Measurements from ENCODE around the gene SLX4. TPM values are rescaled to one million over a fixed set of nuclear protein-coding genes. Genes with fewer than 3 reads are reported as not detected.

The SLX4 gene
- total RNA-seq, 1 experiment from 2014 or later = 5.1 TPM

DNA sequence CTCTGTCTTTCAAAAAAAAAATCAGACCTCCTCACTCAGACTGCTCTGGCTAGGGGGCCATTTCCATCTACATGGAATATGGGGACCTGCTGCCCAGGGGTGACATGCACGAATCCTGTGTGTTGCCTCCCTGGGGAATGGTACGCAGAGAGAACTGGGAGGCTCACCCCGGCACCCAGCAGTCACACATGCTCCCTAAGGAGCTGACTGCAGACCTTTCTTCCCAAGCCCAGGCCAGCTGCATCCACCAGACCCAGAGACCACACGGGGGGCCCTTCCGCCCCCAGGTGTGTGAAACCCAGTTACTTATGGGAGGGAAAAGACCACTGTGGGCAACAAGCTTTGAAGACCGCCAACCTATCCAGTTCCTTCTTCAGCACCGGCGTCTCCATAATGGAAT lies 27.0 kb downstream of the SLX4 start:
- Histone ChIP-seq H4K20me1 (ENCODE audit: low read length) (no peaks in the 10 kb centered on the region), H3K9me2 (replicated peaks; ENCODE audit: low read length) (no peaks in the 10 kb centered on the region), H3K36me3 (ENCODE audit: low read depth, low read length) (no peaks in the 10 kb centered on the region), H3K9ac (ENCODE audit: low read length) (no peak overlapping the region), H3K9me3 (ENCODE audit: low read length) (no peaks in the 10 kb centered on the region), H3K79me2 (ENCODE audit: low read length) (no peaks in the 10 kb centered on the region), H3K4me2 (ENCODE audit: low read length) (no peak overlapping the region), H3K27ac (ENCODE audit: low read length) (no peak overlapping the region), H3K4me1 (ENCODE audit: insufficient read depth, low read length) (no peaks in the 10 kb centered on the region), H2AFZ (ENCODE audit: low read length) (no peak overlapping the region), H3K4me3 (ENCODE audit: low read length) (no peak overlapping the region), H3K27me3 (ENCODE audit: low read length) (no peaks in the 10 kb centered on the region), H3F3A (ENCODE audit: low read length, unreplicated experiment) (no peaks in the 10 kb centered on the region)
- no TSS peak for BruUV-seq (replicated peaks)
- intact Hi-C loops (cut with micrococcal nuclease) = no loop called here
- no peak for ATAC-seq
- TF ChIP-seq, protein P1, sequence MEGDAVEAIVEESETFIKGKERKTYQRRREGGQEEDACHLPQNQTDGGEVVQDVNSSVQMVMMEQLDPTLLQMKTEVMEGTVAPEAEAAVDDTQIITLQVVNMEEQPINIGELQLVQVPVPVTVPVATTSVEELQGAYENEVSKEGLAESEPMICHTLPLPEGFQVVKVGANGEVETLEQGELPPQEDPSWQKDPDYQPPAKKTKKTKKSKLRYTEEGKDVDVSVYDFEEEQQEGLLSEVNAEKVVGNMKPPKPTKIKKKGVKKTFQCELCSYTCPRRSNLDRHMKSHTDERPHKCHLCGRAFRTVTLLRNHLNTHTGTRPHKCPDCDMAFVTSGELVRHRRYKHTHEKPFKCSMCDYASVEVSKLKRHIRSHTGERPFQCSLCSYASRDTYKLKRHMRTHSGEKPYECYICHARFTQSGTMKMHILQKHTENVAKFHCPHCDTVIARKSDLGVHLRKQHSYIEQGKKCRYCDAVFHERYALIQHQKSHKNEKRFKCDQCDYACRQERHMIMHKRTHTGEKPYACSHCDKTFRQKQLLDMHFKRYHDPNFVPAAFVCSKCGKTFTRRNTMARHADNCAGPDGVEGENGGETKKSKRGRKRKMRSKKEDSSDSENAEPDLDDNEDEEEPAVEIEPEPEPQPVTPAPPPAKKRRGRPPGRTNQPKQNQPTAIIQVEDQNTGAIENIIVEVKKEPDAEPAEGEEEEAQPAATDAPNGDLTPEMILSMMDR (conservative IDR thresholded peaks at IDR 0.05; ENCODE audit: low read depth, low read length) = no peak
- TF ChIP-seq EZH2 (IDR thresholded peaks at IDR 0.05; ENCODE audit: low read length, unreplicated experiment) (no peak), EZH2phosphoT487 (IDR thresholded peaks at IDR 0.05; ENCODE audit: borderline replicate concordance, low read length) (no peak)
- CTCF ChIA-PET = no interaction called here
- POLR2A ChIA-PET (ENCODE audit: unreplicated experiment) = no interaction called here
- no peak for DNase-seq

DNA sequence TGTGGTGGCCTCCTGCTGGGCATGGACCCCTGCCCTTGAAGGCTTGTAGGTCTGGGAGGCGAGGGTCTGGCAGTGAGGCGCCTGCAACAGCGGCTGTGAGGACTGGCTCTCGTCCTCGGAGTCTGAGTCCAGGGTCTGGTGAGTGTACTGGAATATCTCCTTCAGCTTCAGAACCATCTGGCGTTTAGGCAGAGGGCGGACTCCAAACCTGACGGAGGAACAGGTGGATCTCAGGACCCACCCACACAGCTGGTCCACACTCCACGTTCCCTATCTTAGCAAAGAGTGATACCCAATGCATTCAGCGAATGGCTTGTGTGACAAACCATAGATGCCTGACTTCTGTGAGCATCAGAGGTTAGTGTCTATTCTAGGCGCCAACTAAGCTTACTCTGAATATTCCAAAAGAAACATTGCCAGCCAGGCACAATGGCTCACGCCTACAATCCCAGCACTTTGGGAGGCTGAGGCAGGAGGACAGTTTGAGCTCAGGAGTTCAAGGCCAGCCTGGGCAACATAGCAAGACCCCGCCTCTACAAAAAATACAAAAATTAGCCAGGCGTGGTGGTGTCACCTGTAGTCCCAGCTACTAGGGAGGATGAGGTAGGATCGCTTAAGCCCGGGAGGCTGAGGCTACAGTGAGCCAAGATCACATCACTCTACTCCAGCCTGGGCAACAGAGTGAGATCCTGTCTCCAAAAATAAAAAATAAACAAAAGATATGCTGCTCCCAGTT lies 27.9 kb downstream of the SLX4 start:
- no peaks in the 10 kb centered on the region for H3K27me3 ChIP-seq (ENCODE audit: low read length)
- H3F3A ChIP-seq (ENCODE audit: low read length, unreplicated experiment) = no peaks in the 10 kb centered on the region
- ATAC-seq = no peak
- ChIA-PET CTCF (no interaction called here), POLR2A (ENCODE audit: unreplicated experiment) (no interaction called here)
- no peaks in the 10 kb centered on the region for H3K9me2 ChIP-seq (replicated peaks; ENCODE audit: low read length)
- H3K9ac ChIP-seq (ENCODE audit: low read length) = no peak overlapping the region
- no peak overlapping the region for H3K4me2 ChIP-seq (ENCODE audit: low read length)
- no peaks in the 10 kb centered on the region for H3K36me3 ChIP-seq (ENCODE audit: low read depth, low read length)
- no peak for DNase-seq
- no peak overlapping the region for H2AFZ ChIP-seq (ENCODE audit: low read length)
- H4K20me1 ChIP-seq (ENCODE audit: low read length) = no peaks in the 10 kb centered on the region
- no peaks in the 10 kb centered on the region for H3K9me3 ChIP-seq (ENCODE audit: low read length)
- no peak for TF ChIP-seq EZH2phosphoT487 (IDR thresholded peaks at IDR 0.05; ENCODE audit: borderline replicate concordance, low read length)
- TF ChIP-seq, protein P1 (conservative IDR thresholded peaks at IDR 0.05; ENCODE audit: low read depth, low read length) = no peak
- TF ChIP-seq EZH2 (IDR thresholded peaks at IDR 0.05; ENCODE audit: low read length, unreplicated experiment) = no peak
- H3K4me1 ChIP-seq (ENCODE audit: insufficient read depth, low read length) = no peaks in the 10 kb centered on the region
- no peak overlapping the region for H3K27ac ChIP-seq (ENCODE audit: low read length)
- BruUV-seq (replicated peaks) = no TSS peak
- no peaks in the 10 kb centered on the region for H3K79me2 ChIP-seq (ENCODE audit: low read length)
- intact Hi-C loops (cut with micrococcal nuclease) = no loop called here
- no peak overlapping the region for H3K4me3 ChIP-seq (ENCODE audit: low read length)

Measured in PC-3 (cell line).